Liver (tissue), 3 donors: ENCODE data around the gene GALNTL6.

ENCODE experiments used
- CTCF ChIP-seq: fragments of 150-350 bp; IDR thresholded peaks from 2 replicates; pipeline ENCODE4 v1.5.1; 2017; ENCODE audit warnings: improper control_type of control experiment, low read depth, low read length; ENCODE audit not compliant: missing input control
- EGR1 ChIP-seq, 2 donors: IDR thresholded peaks; 2 replicates each; pipeline ENCODE4 v1.6.1; 2016 to 2018; ENCODE audit warnings: antibody characterized with exemption in 2 of 2, low read depth in 2 of 2
- FOXA1 ChIP-seq: IDR thresholded peaks from 2 replicates; pipeline ENCODE4 v1.6.1; 2016; ENCODE audit warnings: antibody characterized with exemption
- GABPA ChIP-seq, 2 donors: IDR thresholded peaks in 1 of 2; conservative IDR thresholded peaks in 1 of 2; 2 replicates each; pipeline ENCODE4 v1.6.1; 2016; ENCODE audit warnings: antibody characterized with exemption in 2 of 2, mild to moderate bottlenecking in 1 of 2, moderate library complexity in 1 of 2
- HNF4A ChIP-seq, 2 donors: conservative IDR thresholded peaks; 2 replicates each; pipeline ENCODE4 v1.6.1; 2016; ENCODE audit warnings: antibody characterized with exemption in 2 of 2, mild to moderate bottlenecking in 2 of 2
- RAD21 ChIP-seq, 2 donors: IDR thresholded peaks; 2 replicates each; pipeline ENCODE4 v1.6.1; 2016; ENCODE audit warnings: antibody characterized with exemption in 2 of 2, mild to moderate bottlenecking in 2 of 2
- RXRA ChIP-seq, 2 donors: IDR thresholded peaks; 2 replicates each; pipeline ENCODE4 v1.6.1; 2017 to 2018; ENCODE audit warnings: antibody characterized with exemption in 2 of 2, mild to moderate bottlenecking in 1 of 2
- YY1 ChIP-seq: IDR thresholded peaks from 2 replicates; pipeline ENCODE4 v1.6.1; 2016; ENCODE audit warnings: antibody characterized with exemption, mild to moderate bottlenecking
- TF ChIP-seq, protein P1 (sequence below): IDR thresholded peaks from 2 replicates; pipeline ENCODE4 v1.6.1; 2016; ENCODE audit warnings: antibody characterized with exemption
- donor health status: healthy.
- donor health status: healthy.

DNA sequence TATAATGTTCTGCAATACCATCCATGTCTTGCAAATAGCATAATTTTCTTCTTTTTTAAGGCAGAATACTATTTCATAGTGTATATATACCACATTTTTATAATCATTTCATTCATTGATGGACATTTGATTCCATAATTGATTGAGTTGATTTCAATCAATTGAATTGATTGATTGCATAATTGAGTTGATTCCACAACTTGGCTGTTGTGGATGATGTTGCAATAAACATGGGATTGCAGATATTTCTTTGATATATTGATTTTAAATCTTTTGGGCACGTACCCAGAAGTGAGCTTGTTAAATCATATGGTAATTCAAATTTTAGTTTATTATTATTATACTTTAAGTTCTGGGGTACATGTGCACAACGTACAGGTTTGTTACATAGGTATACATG is 232.8 kb downstream of the GALNTL6 start:
- TF ChIP-seq EGR1 (IDR thresholded peaks at IDR 0.05; ENCODE audit: low read depth in 2 of 2): no peak
- no peak for TF ChIP-seq CTCF
- no peak for TF ChIP-seq RAD21 (IDR thresholded peaks at IDR 0.05)
- no peak for TF ChIP-seq FOXA1
- TF ChIP-seq YY1: no peak
- no peak for TF ChIP-seq GABPA (IDR thresholded peaks at IDR 0.05 in 1 of 2, conservative IDR thresholded peaks at IDR 0.05 in 1 of 2)
- TF ChIP-seq HNF4A (conservative IDR thresholded peaks at IDR 0.05): no peak
- TF ChIP-seq RXRA (IDR thresholded peaks at IDR 0.05): no peak
- TF ChIP-seq, protein P1, sequence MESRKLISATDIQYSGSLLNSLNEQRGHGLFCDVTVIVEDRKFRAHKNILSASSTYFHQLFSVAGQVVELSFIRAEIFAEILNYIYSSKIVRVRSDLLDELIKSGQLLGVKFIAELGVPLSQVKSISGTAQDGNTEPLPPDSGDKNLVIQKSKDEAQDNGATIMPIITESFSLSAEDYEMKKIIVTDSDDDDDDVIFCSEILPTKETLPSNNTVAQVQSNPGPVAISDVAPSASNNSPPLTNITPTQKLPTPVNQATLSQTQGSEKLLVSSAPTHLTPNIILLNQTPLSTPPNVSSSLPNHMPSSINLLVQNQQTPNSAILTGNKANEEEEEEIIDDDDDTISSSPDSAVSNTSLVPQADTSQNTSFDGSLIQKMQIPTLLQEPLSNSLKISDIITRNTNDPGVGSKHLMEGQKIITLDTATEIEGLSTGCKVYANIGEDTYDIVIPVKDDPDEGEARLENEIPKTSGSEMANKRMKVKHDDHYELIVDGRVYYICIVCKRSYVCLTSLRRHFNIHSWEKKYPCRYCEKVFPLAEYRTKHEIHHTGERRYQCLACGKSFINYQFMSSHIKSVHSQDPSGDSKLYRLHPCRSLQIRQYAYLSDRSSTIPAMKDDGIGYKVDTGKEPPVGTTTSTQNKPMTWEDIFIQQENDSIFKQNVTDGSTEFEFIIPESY: no peak
